Measurements from ENCODE around the gene CTSE. TPM values are rescaled to one million over a fixed set of nuclear protein-coding genes. Genes with fewer than 3 reads are reported as not detected.

The CTSE gene
- total and polyA plus RNA-seq, 2 donors (not counting 1 experiment from before 2014, with no cell fraction given): not detected

- TF ChIP-seq CTCF (IDR thresholded peaks at IDR 0.05) (no peak), EZH2 (IDR thresholded peaks at IDR 0.05; ENCODE audit: borderline replicate concordance, insufficient read depth, low read depth, low read length, poor library complexity, severe bottlenecking) (no peak)
- Histone ChIP-seq H4K20me1 (ENCODE audit: control insufficient read depth, insufficient read depth, low read length, poor library complexity, severe bottlenecking) (no peaks in the 10 kb centered on the region), H3K4me2 (replicated peaks; ENCODE audit: low read depth, low read length, poor library complexity, severe bottlenecking) (peak overlapping the region; percentile 54), H3K27me3 (replicated peaks in 1 of 4; ENCODE audit: control extremely low read depth in 1 of 4, control insufficient read depth in 3 of 4, insufficient read depth in 4 of 4, low read length in 3 of 4) (no peaks in the 10 kb centered on the region), H3K36me3 (replicated peaks in 1 of 2; ENCODE audit: control extremely low read depth in 1 of 2, control insufficient read depth in 1 of 2, extremely low read depth in 1 of 2, insufficient read depth in 2 of 2, low read length in 1 of 2) (no peaks in the 10 kb centered on the region), H3K4me1 (ENCODE audit: control insufficient read depth in 2 of 2, insufficient read depth in 2 of 2, low read length in 2 of 2) (peaks cover 88 to 94% of the 10 kb centered on the region in 2 donors), H3K9ac (ENCODE audit: low read length) (peak overlapping the region; percentile 21), H3K27ac (ENCODE audit: low read length in 2 of 2) (peak overlapping the region; percentile 72 to 82), H3K79me2 (ENCODE audit: control insufficient read depth, insufficient read depth, low read length) (peaks cover 74% of the 10 kb centered on the region), H2AFZ (ENCODE audit: insufficient read depth, low read depth, low read length, poor library complexity, severe bottlenecking) (peak overlapping the region; percentile 57), H3K9me3 (ENCODE audit: control extremely low read depth in 1 of 3, control insufficient read depth in 2 of 3, insufficient read depth in 1 of 3, low read length in 2 of 3) (no peaks in the 10 kb centered on the region), H3K4me3 (ENCODE audit: control extremely low read depth in 1 of 5, extremely low read depth in 1 of 5, insufficient read depth in 1 of 5, low read depth in 2 of 5, low read length in 4 of 5) (peak overlapping the region in 1 of 5 experiments; percentile 1)
- peaks cover 82% of the 10 kb centered on the region for H3K4me1 Mint-ChIP-seq
- CTCF ChIA-PET: interaction anchor here (0.6 to 4.1 kb wide), 10 partner anchors 9 to 502 kb away, joined by 3 to 21 read pairs (median 4); no protein-coding TSS in a partner anchor
- intact Hi-C loops (cut with micrococcal nuclease): no loop called here
- H3K4me3 Mint-ChIP-seq: peak overlapping the region; percentile 85
- ATAC-seq (ENCODE audit: low read depth): peak; percentile 22
- 0% methylated on average over 2 of the region's 7 CpGs for WGBS (ENCODE audit: insufficient coverage)
- no peaks in the 10 kb centered on the region for H3K27me3 Mint-ChIP-seq
- no peak for DNase-seq
- POLR2A ChIA-PET: interaction anchor here (0.7 to 1.2 kb wide), 5 partner anchors 9 to 227 kb away, joined by 3 to 8 read pairs (median 5); no protein-coding TSS in a partner anchor
- H3K27ac Mint-ChIP-seq: peak overlapping the region; percentile 95
- no peaks in the 10 kb centered on the region for H3K9me3 Mint-ChIP-seq (ENCODE audit: insufficient read depth)
Measured at GRCh38 chr1:206039046-206039973, 15.6 kb upstream of the CTSE start.

All from B cell (primary cell).